Measurements from ENCODE around the gene LPAR1. TPM values are rescaled to one million over a fixed set of nuclear protein-coding genes. Genes with fewer than 3 reads are reported as not detected.

The LPAR1 gene
- total and polyA plus RNA-seq, 10 of the 15 experiments (the other 5 are each of a cell fraction or from before 2014, with no cell fraction given) = 3.3 to 12.9 (median 8.4) TPM

DNA sequence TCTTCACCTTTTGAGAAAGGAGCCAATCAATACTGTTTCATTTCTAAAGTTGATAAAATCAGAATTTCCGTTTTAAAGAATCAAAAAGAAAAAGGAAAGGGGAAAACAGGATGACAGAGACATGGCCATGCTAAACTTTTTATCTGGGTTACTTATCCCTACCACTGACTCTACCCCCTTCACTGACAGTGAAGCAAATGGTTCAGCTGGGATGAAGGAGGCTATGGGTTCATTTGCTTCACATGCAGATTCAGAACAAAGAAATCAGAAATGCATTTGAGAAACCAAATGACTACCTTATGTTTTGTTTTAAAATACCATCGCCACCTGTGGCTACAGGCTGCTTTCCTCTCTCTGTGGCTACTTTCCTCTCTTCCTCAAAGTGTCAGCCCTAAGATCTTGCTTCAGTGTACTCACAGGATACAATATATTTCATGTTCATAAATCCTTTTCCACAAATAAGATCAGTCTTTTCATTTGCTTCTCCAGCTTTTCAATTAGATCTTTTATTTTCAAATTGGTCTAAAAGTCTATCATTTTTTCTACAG is 53.3 kb downstream of the LPAR1 start (continued):
- TF ChIP-seq RAD21 (IDR thresholded peaks at IDR 0.05; ENCODE audit: insufficient read depth, low read depth, low read length) = no peak
- TF ChIP-seq, protein P1, sequence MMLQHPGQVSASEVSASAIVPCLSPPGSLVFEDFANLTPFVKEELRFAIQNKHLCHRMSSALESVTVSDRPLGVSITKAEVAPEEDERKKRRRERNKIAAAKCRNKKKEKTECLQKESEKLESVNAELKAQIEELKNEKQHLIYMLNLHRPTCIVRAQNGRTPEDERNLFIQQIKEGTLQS (IDR thresholded peaks at IDR 0.05; ENCODE audit: borderline replicate concordance, extremely low read depth, low read depth, low read length) = no peak
- no peak for TF ChIP-seq NFIC (IDR thresholded peaks at IDR 0.05; ENCODE audit: low read depth, low read length)

DNA sequence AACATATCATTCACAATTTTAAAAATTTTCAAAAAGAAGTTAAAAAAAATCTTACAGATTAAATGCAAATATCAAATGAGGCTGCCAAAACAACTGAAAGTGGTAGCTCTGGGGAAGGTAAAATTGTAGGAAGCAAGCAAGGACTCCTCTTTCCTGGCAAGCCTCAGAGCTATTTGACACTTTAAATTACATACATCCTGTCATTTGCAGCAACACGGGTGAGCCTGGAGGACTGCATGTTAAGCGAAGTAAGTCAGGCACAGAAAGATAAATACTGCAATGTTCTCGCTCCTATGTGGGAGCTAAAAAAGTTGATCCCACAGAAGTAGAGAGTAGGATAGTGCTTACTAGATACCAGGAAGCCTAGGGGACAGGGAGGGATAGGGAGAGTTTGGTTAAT is 58.0 kb downstream of the LPAR1 start:
- POLR2A ChIA-PET = interaction anchor here (1.2 to 1.8 kb wide), 2 partner anchors 12 to 55 kb away, joined by 3 to 6 read pairs; no protein-coding TSS in a partner anchor

More for the DNA sequence above, 58.0 kb downstream of the LPAR1 start:
- no peaks in the 10 kb centered on the region for H4K20me1 ChIP-seq (ENCODE audit: control insufficient read depth, insufficient read depth)
- H3K36me3 ChIP-seq (ENCODE audit: control insufficient read depth in 2 of 2, insufficient read depth in 2 of 2, low read length in 1 of 2) = no peaks in the 10 kb centered on the region
- 57% methylated on average over 3 of the region's 3 CpGs for WGBS (ENCODE audit: insufficient coverage, insufficient replicate concordance, low lambda C conversion rate, missing lambda C conversion rate)
- no peak overlapping the region for H2AFZ ChIP-seq (ENCODE audit: control insufficient read depth, low read depth, low read length)
- CTCF ChIA-PET = interaction anchor here (1.0 to 1.6 kb wide), 4 partner anchors 29 to 90 kb away, joined by 3 to 5 read pairs (median 4); no protein-coding TSS in a partner anchor
- ATAC-seq = 0 out of 3 replicates have a peak, but pooled peaks have one; percentile 7
- RAD21 ChIA-PET (ENCODE audit: unreplicated experiment) = interaction anchor here (0.5 to 1.9 kb wide), 7 partner anchors 15 to 914 kb away, joined by 3 to 8 read pairs (median 4); no protein-coding TSS in a partner anchor
- no peak overlapping the region for H3K4me3 ChIP-seq
- no TSS peak for BruUV-seq (replicated peaks)
- FAIRE-seq = no peak
- H3K9me3 ChIP-seq (replicated peaks; ENCODE audit: control insufficient read depth, insufficient read depth, low read length) = no peaks in the 10 kb centered on the region
- TF ChIP-seq ZZZ3 (IDR thresholded peaks at IDR 0.05; ENCODE audit: control insufficient read depth, insufficient read length, low read depth) (no peak), ZNF217 (IDR thresholded peaks at IDR 0.05) (no peak), CREM (IDR thresholded peaks at IDR 0.05; ENCODE audit: low read depth) (no peak), NFXL1 (IDR thresholded peaks at IDR 0.05; ENCODE audit: borderline replicate concordance) (no peak), GATAD2B (conservative IDR thresholded peaks at IDR 0.05; ENCODE audit: low read depth) (no peak), HDAC2 (IDR thresholded peaks at IDR 0.05) (no peak), NR2F1 (conservative IDR thresholded peaks at IDR 0.05) (no peak), USF1 (IDR thresholded peaks at IDR 0.05; ENCODE audit: borderline replicate concordance, extremely low read length, insufficient read depth, low read depth, low read length) (no peak), ZNF622 (IDR thresholded peaks at IDR 0.05) (no peak), ZSCAN29 (IDR thresholded peaks at IDR 0.05) (no peak), CHD4 (IDR thresholded peaks at IDR 0.05) (no peak), SMAD1 (IDR thresholded peaks at IDR 0.05; ENCODE audit: low read depth, partially characterized antibody) (no peak)
- TF ChIP-seq, protein P1 (IDR thresholded peaks at IDR 0.05; ENCODE audit: borderline replicate concordance, extremely low read depth, low read depth, low read length) = no peak
- no peaks in the 10 kb centered on the region for H3K79me2 ChIP-seq (ENCODE audit: control insufficient read depth, insufficient read depth, low read length)
- no peak for DNase-seq (ENCODE audit: low read depth, low spot score)
- H3K9ac ChIP-seq (ENCODE audit: control insufficient read depth, insufficient read depth, low read length) = no peak overlapping the region
- intact Hi-C loops (cut with micrococcal nuclease; ENCODE audit: unreplicated experiment) (loop anchor here (5.0 kb wide), 1 partner anchor 37 kb away; no protein-coding TSS in a partner anchor), in situ Hi-C loops (cut with MboI) (no loop called here)
- H3K27me3 ChIP-seq (replicated peaks in 1 of 2; ENCODE audit: control insufficient read depth in 2 of 2, insufficient read depth in 2 of 2, low read length in 1 of 2) = no peaks in the 10 kb centered on the region
- no peak overlapping the region for H3K27ac ChIP-seq (ENCODE audit: control insufficient read depth, insufficient read depth)
- H3K4me2 ChIP-seq (ENCODE audit: control insufficient read depth, insufficient read depth) = no peak overlapping the region
- no peaks in the 10 kb centered on the region for H3K4me1 ChIP-seq (ENCODE audit: control insufficient read depth, insufficient read depth, low read length)
- SMC1A ChIA-PET (ENCODE audit: uncharacterized antibody, unreplicated experiment) = interaction anchor here (0.5 to 9.3 kb wide), 10 partner anchors 9 to 179 kb away, joined by 3 to 97 read pairs (median 4); no protein-coding TSS in a partner anchor

Data from GM12878 (cell line).